ENCODE results near the gene NID2.

GRCh38 chr14:52064174-52064573 is 4.7 kb downstream of the NID2 start:
- no peak for TF ChIP-seq YY1 (IDR thresholded peaks at IDR 0.05; ENCODE audit: insufficient read depth, insufficient read length)
- no peak for TF ChIP-seq SUZ12 (IDR thresholded peaks at IDR 0.05; ENCODE audit: extremely low read depth, insufficient read depth, insufficient read length)
- TF ChIP-seq ZNF274 (IDR thresholded peaks at IDR 0.05; ENCODE audit: low read depth, low read length), result no peak
